NCI-H226 (cell line): ENCODE measurements around the gene FTCDNL1.

Source experiments
- DNase-seq: peaks from one replicate; pipeline ENCODE4 v3.0.0-alpha.2; 2015

Gene FTCDNL1

DNA sequence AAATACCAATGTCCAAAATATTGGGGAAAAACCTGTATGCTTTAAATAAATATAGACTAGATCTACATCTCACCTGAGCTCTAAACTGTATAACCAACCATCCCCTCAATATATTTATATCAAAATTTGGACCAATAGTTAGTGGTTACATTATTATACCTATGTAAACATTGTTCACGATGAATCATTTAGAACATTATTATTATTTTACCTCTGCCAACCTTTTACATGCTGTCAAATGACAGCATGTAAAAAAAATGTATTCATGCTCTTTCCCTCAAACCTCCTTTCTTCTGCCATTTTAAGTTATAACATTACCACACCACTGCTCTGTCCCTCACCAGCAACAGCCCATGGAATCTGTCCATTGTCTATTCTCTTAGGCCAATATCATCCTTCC is 9.6 kb downstream of the FTCDNL1 start:
- no peak for DNase-seq

GRCh38 chr2:199838399-199838798 is 12.6 kb downstream of the FTCDNL1 start:
- no peak for DNase-seq

DNA sequence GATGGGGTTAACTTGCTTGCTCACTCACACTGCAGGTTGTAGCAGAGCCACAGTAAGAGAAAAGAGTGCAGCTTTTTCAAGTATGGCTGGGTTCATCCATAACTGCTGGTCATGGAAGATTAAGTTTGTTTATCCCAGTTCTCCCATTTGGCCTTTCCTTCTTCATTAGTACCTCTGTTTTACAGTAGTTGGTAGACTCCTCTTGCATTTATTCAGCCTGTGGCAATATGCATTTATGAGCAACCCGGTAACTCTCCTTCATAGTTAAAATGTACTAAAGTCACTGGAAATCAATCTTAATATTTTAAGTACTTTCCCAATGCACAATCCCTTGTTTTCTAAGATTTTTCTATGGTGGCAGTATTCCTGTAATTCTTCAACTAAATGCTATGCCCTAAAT is 14.0 kb downstream of the FTCDNL1 start:
- no peak for DNase-seq

- peak; percentile 35 for DNase-seq
These were observed 17.5 kb downstream of the FTCDNL1 start for GRCh38 chr2:199833525-199833924.

GRCh38 chr2:199830531-199830930 is 20.5 kb downstream of the FTCDNL1 start:
- no peak for DNase-seq

DNA sequence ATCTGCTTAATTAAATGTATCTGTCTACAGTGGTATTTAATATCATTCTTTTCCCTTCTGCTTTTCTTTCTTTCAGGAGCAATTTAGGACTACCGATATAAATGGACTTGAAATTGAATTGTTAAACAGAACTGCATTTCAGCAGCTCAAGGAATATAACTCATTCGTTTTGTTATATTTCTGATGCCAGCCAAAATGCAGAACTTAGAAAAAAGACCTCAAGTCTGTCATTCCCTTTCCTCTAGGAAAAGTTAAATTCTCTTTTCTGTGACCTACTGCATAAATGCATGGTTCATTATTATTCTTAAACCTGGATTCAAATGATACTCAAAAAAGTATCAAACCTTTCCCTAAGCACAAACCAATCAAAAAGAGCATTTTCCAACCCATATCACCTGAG is 21.4 kb downstream of the FTCDNL1 start:
- no peak for DNase-seq

- no peak for DNase-seq
These were observed 31.2 kb downstream of the FTCDNL1 start for GRCh38 chr2:199819746-199820145.

DNA sequence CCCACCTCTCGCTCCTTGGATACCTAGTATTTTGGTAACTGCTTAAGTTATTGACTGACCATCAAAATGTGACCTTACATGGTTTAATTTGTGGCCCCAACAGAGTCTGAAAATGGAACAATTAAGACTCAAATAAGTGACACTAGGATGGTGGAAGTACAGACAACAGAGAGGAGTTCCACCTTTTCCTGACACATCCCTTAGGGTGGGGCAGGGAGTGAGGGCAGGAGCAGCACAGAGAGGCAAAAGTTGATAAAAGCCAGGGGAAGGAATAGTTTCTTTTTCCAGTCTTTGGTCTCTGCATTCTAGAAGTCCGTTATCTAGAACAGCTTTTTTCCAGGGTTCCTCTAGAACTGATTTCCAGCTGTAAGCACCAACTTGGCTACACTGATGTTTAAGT is 32.2 kb downstream of the FTCDNL1 start:
- DNase-seq, result no peak

DNA sequence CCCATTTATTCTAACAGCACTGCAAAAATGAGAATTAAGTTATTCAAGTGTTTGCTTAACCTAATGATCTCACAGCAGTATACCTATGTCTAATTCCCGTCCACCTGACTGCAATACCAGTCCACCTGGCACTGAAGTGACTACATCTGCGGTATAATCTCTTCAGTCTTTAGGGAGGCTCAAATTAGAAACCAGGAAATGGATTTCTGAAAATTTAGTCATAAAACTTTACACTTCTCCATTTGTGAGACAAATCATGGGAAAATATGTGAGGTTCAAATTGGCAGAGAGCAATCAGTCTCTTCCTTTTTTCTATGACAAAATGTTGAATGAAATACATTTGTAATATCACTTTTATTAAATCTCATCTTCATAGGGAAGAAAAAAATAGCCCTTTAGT is 33.0 kb downstream of the FTCDNL1 start:
- no peak for DNase-seq

GRCh38 chr2:199814817-199815211 is 36.2 kb downstream of the FTCDNL1 start:
- DNase-seq, result no peak

DNA sequence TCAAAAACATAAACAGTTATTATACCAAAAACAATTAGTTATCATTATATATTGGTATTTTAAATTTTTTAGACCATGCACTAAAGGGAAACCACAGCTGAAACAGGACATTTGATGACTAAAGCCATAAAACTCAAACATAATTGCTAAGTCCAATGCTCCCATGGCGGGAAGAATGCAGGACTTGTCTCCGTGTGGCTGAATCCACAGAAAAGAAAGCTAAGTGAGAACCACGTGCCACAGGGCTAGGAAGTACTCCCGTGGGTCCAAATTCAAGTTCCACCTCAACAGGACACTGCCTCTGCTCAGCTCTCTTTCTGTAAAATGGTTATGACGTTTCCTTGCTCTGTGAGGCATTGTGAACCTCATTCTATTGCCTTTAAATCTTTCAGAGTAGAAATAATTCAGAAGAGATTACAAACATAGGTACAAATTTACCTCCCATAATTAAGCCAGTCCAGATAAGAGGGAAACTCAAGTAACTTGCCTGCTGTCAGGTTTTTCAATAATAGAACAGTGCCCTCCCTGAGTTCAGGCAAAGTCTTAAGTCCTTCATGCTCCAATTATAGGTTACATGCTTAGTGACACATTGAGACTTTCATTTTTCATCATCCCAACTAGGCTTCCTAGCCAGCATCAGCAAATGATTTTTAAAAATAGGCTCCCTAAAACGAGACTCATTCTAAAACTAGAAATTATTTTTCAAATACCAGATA is 36.7 kb downstream of the FTCDNL1 start:
- no peak for DNase-seq

- no peak for DNase-seq
These were observed 38.5 kb downstream of the FTCDNL1 start for GRCh38 chr2:199812493-199812892.

GRCh38 chr2:199811346-199811745 is 39.6 kb downstream of the FTCDNL1 start:
- no peak for DNase-seq

DNA sequence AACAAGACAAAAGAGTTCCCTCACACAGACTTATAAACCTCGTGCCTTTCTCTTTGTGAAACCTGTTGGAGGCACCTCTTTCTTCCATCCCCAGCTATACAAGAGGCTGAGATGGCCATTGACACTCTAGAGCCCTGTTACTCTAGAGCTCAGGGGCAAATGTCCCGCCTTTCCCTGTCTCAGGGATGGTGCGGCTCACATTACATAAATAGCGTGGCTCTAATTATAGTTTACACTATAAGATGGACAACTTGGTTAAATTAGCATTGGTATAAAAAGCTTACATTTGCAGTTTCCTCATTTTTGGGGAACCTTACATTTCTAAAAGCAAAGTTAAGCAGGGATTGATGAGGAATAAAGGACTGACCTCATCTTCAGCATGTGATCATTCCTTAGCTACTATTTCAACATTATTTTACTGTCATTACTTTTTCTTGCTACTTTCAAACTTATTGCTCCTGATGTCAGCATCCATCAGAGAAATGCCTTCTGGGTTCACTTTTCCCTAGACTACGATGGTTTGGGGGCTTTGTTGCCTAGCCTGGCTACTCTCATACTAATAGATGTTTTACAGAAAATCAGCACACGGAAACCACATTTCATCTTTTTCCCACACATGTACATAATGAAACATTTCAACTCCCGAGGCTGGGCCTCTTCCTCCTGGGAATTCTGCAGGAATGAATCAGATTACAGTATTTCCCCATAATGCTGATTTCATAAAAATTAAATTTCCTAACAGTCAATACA is 40.4 kb downstream of the FTCDNL1 start:
- DNase-seq, result no peak

DNA sequence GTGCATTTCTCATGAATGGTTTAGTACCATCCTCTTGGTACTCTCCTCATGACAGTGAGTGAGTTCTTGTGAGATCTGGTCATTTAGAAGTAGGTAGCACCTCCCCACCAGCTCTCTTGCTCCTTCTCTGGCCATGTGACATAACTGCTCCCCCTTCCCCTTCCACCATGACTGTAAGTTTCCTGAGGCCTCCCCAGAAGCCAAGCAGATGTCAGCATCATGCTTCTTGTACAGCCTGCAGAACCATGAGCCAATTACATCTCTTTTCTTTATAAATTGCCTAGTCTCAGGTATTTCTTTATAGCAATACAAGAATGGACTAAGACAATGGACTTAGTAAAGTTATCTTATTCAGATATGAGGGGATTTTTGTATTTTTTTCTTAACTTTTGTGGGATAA is 43.0 kb downstream of the FTCDNL1 start:
- DNase-seq, result no peak

GRCh38 chr2:199806179-199806578 is 44.8 kb downstream of the FTCDNL1 start:
- no peak for DNase-seq

GRCh38 chr2:199804831-199805230 is 46.2 kb downstream of the FTCDNL1 start:
- no peak for DNase-seq

- no peak for DNase-seq
These were observed 52.0 kb downstream of the FTCDNL1 start for GRCh38 chr2:199798831-199799580.

- no peak for DNase-seq
These were observed 53.3 kb downstream of the FTCDNL1 start for GRCh38 chr2:199797431-199798403.

GRCh38 chr2:199792381-199792780 is 58.6 kb downstream of the FTCDNL1 start:
- DNase-seq, result no peak

DNA sequence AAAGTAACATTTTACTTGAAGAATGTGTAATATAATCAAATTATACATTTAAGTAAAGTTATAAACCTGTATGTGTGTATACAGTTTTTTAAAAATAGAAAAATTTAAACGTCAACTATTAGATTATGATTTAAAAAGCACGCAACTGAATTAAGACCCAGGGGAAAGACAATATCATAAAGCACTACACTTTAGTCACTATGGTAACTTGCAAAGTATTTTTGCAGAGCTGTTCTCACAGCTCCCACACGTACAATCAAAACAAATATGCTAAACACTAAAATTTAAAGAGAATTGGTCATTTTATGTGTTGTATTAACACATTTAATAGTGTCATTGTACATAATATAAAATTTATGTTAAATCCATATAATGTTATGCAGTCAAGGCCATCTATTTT is 59.7 kb downstream of the FTCDNL1 start:
- no peak for DNase-seq

GRCh38 chr2:199784512-199784911 is 66.5 kb downstream of the FTCDNL1 start:
- no peak for DNase-seq

- DNase-seq, result no peak
These were observed 71.4 kb downstream of the FTCDNL1 start for GRCh38 chr2:199779589-199779988.
